ENCODE measurements around the gene INAFM1.

DNA sequence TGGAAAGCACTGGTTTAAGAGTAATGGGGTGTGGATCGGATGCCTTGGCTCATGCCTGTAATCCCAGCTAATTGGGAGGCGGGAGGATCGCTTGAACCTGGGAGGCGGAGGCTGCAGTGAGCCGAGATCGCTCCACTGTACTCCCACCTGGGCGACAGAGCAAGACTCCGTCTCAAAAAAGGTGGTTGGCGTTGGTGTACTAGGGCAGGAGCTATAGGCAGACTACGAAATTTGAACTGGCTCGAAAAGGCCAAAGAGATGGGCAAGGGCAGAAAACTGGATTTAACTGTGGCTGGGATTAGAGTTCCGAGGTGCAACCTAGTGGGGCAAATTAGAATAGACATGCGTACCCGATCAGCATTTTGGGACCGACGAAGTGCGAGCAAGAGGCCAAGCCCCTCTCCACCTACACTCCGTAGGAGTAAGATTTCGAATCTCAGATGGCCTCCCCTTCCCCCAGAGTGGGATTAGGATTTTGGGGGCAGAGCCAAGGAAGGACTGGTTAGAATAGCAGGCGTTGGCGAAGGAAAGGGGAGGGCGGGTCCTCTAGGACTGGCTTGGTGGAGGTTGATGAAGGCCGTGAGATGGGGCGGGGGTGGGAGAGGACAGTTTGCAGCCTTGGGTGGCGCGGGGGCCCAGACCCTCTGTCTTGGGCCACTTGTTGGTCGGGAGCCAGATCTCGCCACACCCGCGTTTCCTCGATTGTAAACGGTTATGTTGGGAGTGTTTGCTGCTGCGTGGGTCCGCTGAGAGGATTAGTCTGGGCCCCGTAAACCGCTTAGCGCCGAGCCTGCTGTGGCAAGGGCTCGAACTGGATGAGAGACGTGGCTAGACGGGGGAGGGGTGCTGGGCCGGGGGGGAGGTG, 2.0 kb upstream of the INAFM1 start:
- peak in 1 of 2 donors; percentile 11 for TF ChIP-seq CTCF (IDR thresholded peaks at IDR 0.05)
- TF ChIP-seq POLR2AphosphoS5 (IDR thresholded peaks at IDR 0.05): peak in 1 of 3 donors; percentile 15
